Measurements from ENCODE around the gene CDC37L1. TPM values are rescaled to one million over a fixed set of nuclear protein-coding genes. Genes with fewer than 3 reads are reported as not detected.

Gene CDC37L1
- total and polyA plus RNA-seq, 9 of the 15 experiments (the other 6 are each of a cell fraction or from before 2014, with no cell fraction given) = 1.5 to 7.9 (median 6.0) TPM

DNA sequence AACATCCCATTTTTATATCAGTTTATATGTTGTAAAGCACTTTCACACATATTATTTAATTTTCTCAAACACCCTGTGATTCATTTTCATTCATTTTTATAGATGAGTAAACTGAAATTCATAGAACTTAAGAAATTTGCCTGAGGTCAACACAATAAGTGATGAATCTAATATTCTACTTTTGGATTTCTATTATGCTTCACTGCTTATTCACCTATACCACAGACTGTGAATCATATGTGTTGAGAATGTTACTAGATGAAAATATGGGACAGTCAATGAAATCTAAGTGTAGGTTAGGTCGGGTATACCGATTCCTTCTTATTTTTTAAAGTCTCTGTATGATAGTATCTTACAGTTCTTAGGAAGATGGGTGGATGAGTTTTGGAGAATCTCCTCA is 24.8 kb downstream of the CDC37L1 start:
- no peaks in the 10 kb centered on the region for H4K20me1 ChIP-seq (replicated peaks; ENCODE audit: control insufficient read depth, insufficient read depth, low read length)
- POLR2A ChIA-PET = interaction anchor here (1.2 kb wide), 1 partner anchor 8 kb away, joined by 3 read pairs; no protein-coding TSS in a partner anchor
- no peak overlapping the region for H3K9ac ChIP-seq (ENCODE audit: insufficient read depth in 1 of 2, low read depth in 2 of 2, low read length in 2 of 2)
- intact Hi-C loops (cut with micrococcal nuclease) = no loop called here
- no peaks in the 10 kb centered on the region for H3K9me1 ChIP-seq (ENCODE audit: control insufficient read depth, insufficient read depth, low read length)
- DNase-seq (ENCODE audit: extremely low read depth in 1 of 4, low spot score in 3 of 4) (no peak), FAIRE-seq (no peak), ATAC-seq (no peak)
- H3K79me2 ChIP-seq (ENCODE audit: control insufficient read depth, insufficient read depth, low read length) = no peaks in the 10 kb centered on the region
- CTCF ChIA-PET (ENCODE audit: low intra/inter-chr PET ratio) = no interaction called here
- no peak overlapping the region for H3K4me2 ChIP-seq (ENCODE audit: insufficient read depth, low read length)
- H2AFZ ChIP-seq (ENCODE audit: low read depth, low read length) = no peak overlapping the region
- no peaks in the 10 kb centered on the region for H3K9me3 ChIP-seq (replicated peaks; ENCODE audit: control insufficient read depth, insufficient read depth, low read depth, low read length)
- H3K27me3 ChIP-seq (ENCODE audit: control insufficient read depth in 2 of 2, insufficient read depth in 2 of 2, low read length in 2 of 2) = no peaks in the 10 kb centered on the region
- H3K36me3 ChIP-seq (ENCODE audit: control insufficient read depth, insufficient read depth, low read length) = peaks cover 70% of the 10 kb centered on the region
- in situ Hi-C loops (cut with MboI) = no loop called here
- BruUV-seq (replicated peaks) = no TSS peak
- 78% methylated on average over 2 of the region's 2 CpGs for WGBS (ENCODE audit: insufficient coverage, low coverage, missing lambda C conversion rate)
- H3K4me3 ChIP-seq = no peak overlapping the region
- H3K4me1 ChIP-seq (replicated peaks in 1 of 2; ENCODE audit: control insufficient read depth in 2 of 2, insufficient read depth in 2 of 2, low read length in 2 of 2) = peaks cover 4% of the 10 kb centered on the region in 2 experiments; a peak in 1 of 5 replicates
- no peak overlapping the region for H3K27ac ChIP-seq (ENCODE audit: extremely low read depth, low read depth, low read length)
- TF ChIP-seq, protein P1, sequence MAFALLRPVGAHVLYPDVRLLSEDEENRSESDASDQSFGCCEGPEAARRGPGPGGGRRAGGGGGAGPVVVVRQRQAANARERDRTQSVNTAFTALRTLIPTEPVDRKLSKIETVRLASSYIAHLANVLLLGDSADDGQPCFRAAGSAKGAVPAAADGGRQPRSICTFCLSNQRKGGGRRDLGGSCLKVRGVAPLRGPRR (CRISPR knock-in tag; IDR thresholded peaks at IDR 0.05) = no peak
- TF ChIP-seq ADNP (tag; IDR thresholded peaks at IDR 0.05) = no peak
- no peak for TF ChIP-seq HSF4 (CRISPR knock-in tag; IDR thresholded peaks at IDR 0.05; ENCODE audit: borderline replicate concordance)
- no peak for TF ChIP-seq KLF16 (IDR thresholded peaks at IDR 0.05)
- TF ChIP-seq, protein P2, sequence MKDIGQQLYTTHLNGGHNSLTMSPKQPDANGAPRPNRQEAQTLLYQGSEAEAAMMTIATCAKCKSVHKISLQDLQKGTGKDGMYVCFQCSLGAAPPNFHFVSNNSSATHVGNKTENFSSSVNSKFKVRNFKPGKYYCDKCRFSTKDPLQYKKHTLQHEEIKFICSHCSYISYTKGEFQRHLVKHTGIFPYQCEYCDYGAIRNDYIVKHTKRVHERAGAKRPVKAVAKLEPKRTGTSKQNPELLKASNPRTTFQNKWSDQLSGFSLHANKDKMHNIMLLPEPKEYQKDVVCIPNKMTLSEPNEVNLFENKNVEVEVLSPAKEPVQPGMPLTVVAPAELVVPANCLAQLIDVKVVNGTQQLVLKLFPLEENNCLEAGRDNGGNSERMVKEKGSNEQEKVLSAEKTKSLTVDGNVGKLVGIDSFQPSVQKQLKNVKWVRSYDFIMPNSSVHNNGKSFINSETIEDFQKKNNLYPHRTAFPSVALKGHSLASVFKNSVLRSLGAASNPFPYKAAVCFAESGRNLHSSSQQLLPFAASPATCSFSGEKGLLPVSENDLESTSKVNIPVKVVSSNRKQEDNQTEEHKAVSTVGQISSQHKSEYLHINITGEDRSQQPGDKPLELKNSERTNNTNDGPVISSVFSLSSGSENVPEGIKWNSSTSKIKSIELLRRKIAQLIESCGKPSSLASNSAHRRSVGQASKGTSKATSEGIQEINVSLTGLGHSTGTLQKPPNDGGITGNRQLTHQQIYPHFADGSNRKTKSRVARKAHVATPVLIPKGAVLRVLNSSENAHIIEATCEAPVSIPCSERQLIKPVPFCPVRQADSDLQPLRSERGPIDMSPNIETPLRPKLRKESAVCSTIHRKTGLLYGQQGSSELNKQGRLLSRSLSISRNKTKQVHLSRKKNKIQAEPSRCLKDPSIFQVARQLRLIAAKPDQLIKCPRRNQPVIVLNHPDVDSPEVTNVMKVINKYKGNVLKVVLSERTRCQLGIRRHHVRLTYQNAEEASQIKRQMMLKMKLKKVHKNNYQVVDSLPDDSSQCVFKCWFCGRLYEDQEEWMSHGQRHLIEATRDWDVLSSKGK (CRISPR knock-in tag; IDR thresholded peaks at IDR 0.05) = no peak
- TF ChIP-seq, protein P3, sequence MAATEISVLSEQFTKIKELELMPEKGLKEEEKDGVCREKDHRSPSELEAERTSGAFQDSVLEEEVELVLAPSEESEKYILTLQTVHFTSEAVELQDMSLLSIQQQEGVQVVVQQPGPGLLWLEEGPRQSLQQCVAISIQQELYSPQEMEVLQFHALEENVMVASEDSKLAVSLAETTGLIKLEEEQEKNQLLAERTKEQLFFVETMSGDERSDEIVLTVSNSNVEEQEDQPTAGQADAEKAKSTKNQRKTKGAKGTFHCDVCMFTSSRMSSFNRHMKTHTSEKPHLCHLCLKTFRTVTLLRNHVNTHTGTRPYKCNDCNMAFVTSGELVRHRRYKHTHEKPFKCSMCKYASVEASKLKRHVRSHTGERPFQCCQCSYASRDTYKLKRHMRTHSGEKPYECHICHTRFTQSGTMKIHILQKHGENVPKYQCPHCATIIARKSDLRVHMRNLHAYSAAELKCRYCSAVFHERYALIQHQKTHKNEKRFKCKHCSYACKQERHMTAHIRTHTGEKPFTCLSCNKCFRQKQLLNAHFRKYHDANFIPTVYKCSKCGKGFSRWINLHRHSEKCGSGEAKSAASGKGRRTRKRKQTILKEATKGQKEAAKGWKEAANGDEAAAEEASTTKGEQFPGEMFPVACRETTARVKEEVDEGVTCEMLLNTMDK (IDR thresholded peaks at IDR 0.05; ENCODE audit: borderline replicate concordance, insufficient read depth, low read depth, low read length, poor library complexity, severe bottlenecking) = no peak
- no peak for TF ChIP-seq BCOR (IDR thresholded peaks at IDR 0.05)
- TF ChIP-seq ZNF174 (CRISPR knock-in tag; IDR thresholded peaks at IDR 0.05) = no peak
- no peak for TF ChIP-seq KLF1 (tag; IDR thresholded peaks at IDR 0.05)
- TF ChIP-seq POLR2G (IDR thresholded peaks at IDR 0.05; ENCODE audit: low read depth, low read length) = no peak
- TF ChIP-seq ZNF354B (CRISPR knock-in tag; IDR thresholded peaks at IDR 0.05) = no peak
- TF ChIP-seq, protein P4, sequence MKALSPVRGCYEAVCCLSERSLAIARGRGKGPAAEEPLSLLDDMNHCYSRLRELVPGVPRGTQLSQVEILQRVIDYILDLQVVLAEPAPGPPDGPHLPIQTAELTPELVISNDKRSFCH (CRISPR knock-in tag; IDR thresholded peaks at IDR 0.05) = no peak
- TF ChIP-seq, protein P4 (tag; IDR thresholded peaks at IDR 0.05) = no peak
- TF ChIP-seq ZNF766 (CRISPR knock-in tag; conservative IDR thresholded peaks at IDR 0.05) = no peak
- TF ChIP-seq DMBX1 (CRISPR knock-in tag; IDR thresholded peaks at IDR 0.05; ENCODE audit: borderline replicate concordance) = no peak
- TF ChIP-seq ZNF134 (CRISPR knock-in tag; conservative IDR thresholded peaks at IDR 0.05) = no peak
- TF ChIP-seq RBM22 (IDR thresholded peaks at IDR 0.05; ENCODE audit: low read depth, low read length, poor library complexity, severe bottlenecking) = no peak
